Measurements from ENCODE around the gene TMCO5A.
"Not testable (repeated sequence)": the region's sequence is repeated elsewhere in the genome, so short reads cannot be mapped to it uniquely, and the experiment has no call there.

The TMCO5A gene

DNA sequence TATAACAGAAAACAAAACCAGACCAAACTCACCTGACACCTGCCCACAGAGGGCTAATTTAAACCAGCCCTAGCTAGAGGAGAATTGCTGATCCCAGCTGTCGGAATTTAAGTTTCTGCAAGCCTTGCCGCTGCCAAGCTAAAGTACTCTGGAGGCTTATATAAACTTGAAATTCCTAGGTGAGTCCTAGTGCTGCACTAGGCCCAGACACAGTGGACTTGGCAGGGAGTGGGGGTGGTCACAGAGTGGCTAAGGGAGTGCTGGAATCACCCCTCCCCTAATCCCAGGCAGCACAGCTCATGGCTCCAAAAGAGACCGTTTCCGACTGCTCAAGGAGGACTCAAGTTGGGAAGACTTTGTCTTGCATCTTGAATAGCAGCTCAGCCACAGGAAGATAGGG is 17.6 kb downstream of the TMCO5A start:
- intact Hi-C loops (cut with DNase I), result no loop called here
- no peak for DNase-seq

- intact Hi-C loops (cut with DNase I); DNase-seq: not testable (repeated sequence)
Observed at GRCh38 chr15:37960742-37961141, 26.3 kb downstream of the TMCO5A start.

DNA sequence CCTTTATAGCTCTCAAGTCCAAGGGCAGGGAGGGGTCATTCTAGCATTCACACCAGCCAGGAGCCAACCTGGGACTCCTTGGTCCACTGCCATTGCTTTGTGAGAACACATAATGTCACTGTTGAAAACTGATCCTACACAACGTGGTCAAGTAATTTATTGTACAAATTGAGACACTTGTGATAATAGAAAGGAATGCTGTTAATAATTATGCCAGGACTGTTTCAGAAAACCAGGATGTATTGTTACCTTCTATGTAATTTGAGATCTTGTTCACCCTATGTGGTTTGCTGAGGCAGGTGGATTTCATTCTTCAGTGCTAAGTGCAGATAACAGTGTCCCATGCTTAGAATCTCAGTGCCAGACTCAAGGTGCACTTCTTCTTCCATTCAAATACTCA is 33.3 kb downstream of the TMCO5A start:
- intact Hi-C loops (cut with DNase I), result no loop called here
- DNase-seq, result no peak

DNA sequence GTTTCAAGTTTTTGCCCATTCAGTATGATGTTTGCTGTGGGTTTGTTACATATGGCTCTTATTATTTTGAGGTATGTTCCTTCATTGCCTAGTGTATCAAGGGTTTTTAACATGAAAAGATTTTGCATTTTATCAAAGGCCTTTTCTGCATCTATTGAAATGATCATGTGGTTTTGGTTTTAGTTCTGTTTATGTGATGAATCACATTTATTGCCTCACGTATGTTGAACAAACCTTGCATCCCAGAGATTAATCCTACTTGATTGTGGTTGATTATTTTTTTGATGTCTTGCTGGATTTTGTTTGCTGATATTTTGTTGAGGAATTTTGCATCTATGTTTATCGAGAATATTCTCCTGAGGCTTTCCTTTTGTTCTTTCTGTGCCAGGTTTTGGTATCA is 39.4 kb downstream of the TMCO5A start:
- no peak for DNase-seq
- intact Hi-C loops (cut with DNase I), result no loop called here

DNA sequence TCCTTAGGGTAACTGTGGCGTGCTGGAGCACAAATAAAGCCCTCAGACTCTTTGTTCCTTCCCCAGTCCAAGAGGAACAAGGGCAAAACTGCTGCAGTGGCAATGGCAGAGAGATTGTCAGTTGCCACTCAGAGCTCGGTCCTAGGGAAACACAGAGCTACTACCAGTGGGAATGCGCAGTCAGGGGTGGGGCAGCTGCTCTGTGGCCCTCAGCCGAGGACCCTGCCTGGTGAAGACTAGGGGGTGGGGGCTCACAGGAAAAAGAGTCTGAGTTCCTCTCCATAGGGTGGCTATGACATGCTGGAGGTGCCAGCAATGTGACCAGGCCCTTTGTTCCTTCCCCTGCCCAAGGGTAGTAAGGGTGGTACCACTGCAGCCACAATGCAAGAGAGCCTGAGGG is 43.8 kb downstream of the TMCO5A start:
- no peak for DNase-seq
- intact Hi-C loops (cut with DNase I), result no loop called here

DNA sequence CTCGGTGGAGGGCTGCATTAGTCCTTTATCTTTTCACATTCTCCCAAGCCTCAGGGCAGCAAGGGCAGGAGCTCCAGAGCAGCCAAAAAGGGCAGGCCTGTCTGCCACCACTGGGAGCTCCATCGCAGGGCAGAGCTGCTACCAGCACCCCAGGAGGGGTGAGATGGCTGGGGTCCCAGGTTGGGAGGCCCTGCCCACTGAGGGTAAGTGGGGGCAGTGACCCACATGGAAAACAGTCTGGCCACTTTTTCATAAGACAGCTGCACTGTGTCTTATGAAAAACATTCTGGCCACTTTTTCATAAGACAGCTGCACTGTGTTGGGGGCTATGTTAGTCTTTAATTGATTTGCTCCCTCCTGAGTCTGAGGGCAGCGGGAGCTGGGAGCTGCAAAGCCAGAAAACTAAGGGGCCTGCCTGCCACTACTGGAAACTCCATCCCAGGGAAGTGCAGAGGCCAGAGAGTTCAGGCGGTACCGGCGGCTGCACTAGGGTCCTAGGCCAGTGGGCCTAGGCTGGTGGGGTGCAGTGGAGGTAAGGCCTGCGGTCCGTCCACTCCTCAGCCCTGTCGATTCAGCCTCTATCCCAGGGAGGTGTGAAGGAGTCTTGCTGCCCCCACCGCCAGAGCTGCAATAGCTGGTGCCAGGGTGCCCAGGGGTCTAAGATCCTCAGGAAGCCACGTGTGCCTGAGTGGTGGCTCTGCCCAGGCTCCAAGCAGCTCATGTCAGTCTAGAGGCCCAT is 45.4 kb downstream of the TMCO5A start:
- intact Hi-C loops (cut with DNase I), result no loop called here
- no peak for DNase-seq

DNA sequence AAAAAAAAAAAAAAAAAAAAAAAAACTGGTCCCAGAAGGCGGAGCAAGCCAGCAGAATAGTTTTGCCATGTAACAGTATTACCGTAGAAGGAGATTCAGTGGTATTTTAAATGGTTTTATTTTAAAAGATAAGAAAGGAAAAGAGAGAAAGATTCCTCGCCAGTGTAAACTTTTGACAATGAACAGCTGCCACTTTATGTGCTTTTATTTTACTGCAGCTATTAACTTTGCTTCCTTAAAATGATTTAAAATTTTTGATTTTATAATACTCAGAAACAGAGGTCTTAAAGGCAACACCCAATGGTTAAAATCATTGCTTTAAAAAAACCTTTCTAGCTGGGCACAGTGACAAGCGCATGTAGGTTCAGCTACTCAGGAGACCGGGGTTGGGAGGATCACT is 46.8 kb downstream of the TMCO5A start:
- intact Hi-C loops (cut with DNase I), result no loop called here
- no peak for DNase-seq

- no peak for DNase-seq
- intact Hi-C loops (cut with DNase I), result no loop called here
Observed at GRCh38 chr15:37981775-37982174, 47.3 kb downstream of the TMCO5A start.

DNA sequence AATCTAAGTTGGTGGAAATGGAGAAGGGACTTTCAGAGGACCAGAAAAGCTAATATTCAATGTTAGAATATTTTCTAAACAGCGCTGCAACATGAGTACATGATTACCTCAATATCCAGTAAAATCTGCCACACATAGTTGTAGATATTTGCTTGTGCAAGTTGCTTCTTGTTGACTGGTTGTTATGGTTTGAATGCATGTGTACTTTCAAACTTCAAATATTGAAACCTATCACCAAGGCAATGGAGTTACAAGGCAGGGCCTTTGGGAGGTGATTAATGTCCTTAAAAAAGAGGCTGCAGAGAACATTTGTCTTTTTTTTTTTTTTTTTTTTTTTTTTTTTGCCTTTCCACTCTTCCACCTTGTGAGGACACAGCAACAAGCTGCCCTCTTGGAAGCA is 49.9 kb downstream of the TMCO5A start:
- intact Hi-C loops (cut with DNase I), result no loop called here
- no peak for DNase-seq

- intact Hi-C loops (cut with DNase I), result loop anchor here (10.0 kb wide), 1 partner anchor 679 kb away; no protein-coding TSS in a partner anchor
- DNase-seq, result peak in 22 of 42 donors; percentile 34 to 83 (median 58)
Observed at GRCh38 chr15:37995461-37996347, 61.3 kb downstream of the TMCO5A start.
